GM12878 (cell line): Measurements from ENCODE around the gene MYMK. TPM values are rescaled to one million over a fixed set of nuclear protein-coding genes. Genes with fewer than 3 reads are reported as not detected.

Source experiments
- ATAC-seq: fragments of 200-7000 bp; cut with Tn5 transposase; 3 replicates; pipeline ENCODE4 v1.9.1; 2020; ENCODE audit warnings: mild to moderate bottlenecking, moderate library complexity
- BruUV-seq: library from RNA; stranded (reverse); fragments of 400-500 nt; replicated peaks from 2 replicates; lab custom pipeline; 2021; lab: Mats Ljungman, UMichigan
- CTCF ChIA-PET: fragments of 300-600 bp; sonication (Branson Sonifier 250); formaldehyde crosslinking; extraction: SDS; loops from one replicate; lab custom pipeline; 2021; ENCODE audit warnings: inconsistent platforms; lab: Yijun Ruan, JAX
- POLR2A ChIA-PET: fragments of 350-600 bp; formaldehyde crosslinking; extraction: SDS; loops from one replicate; lab custom pipeline; 2021; ENCODE audit warnings: inconsistent platforms; lab: Charles Lee
- RAD21 ChIA-PET: fragments of 300-600 bp; sonication (Branson Sonifier 250); formaldehyde crosslinking; loops from one replicate; lab custom pipeline; 2023; ENCODE audit warnings: antibody characterized with exemption; ENCODE audit not compliant: unreplicated experiment; lab: Charles Lee
- SMC1A ChIA-PET: fragments of 300-600 bp; sonication (Branson Sonifier 250); formaldehyde crosslinking; loops from one replicate; lab custom pipeline; 2023; ENCODE audit not compliant: unreplicated experiment, uncharacterized antibody; lab: Charles Lee
- DNase-seq: peaks from one replicate; pipeline ENCODE4 v3.0.0-alpha.2; 2011; ENCODE audit warnings: low read depth, low spot score
- FAIRE-seq: peaks from 3 replicates; lab custom pipeline; 2011; peaks lifted over from hg19 to GRCh38; lab: Jason Lieb, UNC
- H2AFZ ChIP-seq: 2 replicates; pipeline ENCODE4 v1.6.0; 2011; ENCODE audit warnings: low read depth, low read length, control low read depth; ENCODE audit not compliant: control insufficient read depth
- H3K27ac ChIP-seq: 2 replicates; pipeline ENCODE4 v1.5.1; 2011; ENCODE audit warnings: control low read depth; ENCODE audit not compliant: control insufficient read depth, insufficient read depth
- H3K27me3 ChIP-seq, 2 experiments: replicated peaks in 1 of 2; 2 replicates each; pipeline versions ENCODE4 v1.6.0 to v1.6.1; 2011; ENCODE audit warnings: low read length in 1 of 2; ENCODE audit not compliant: control insufficient read depth in 2 of 2, insufficient read depth in 2 of 2
- H3K36me3 ChIP-seq, 2 experiments: 2 replicates each; pipeline ENCODE4 v1.5.1; 2011; ENCODE audit warnings: low read length in 1 of 2; ENCODE audit not compliant: control insufficient read depth in 2 of 2, insufficient read depth in 2 of 2
- H3K4me1 ChIP-seq: 2 replicates; pipeline ENCODE4 v1.6.1; 2011; ENCODE audit warnings: mild to moderate bottlenecking, low read length, moderate library complexity, mixed read lengths; ENCODE audit not compliant: control insufficient read depth, insufficient read depth
- H3K4me2 ChIP-seq: 2 replicates; pipeline ENCODE4 v1.6.0; 2011; ENCODE audit warnings: control low read depth; ENCODE audit not compliant: control insufficient read depth, insufficient read depth
- H3K4me3 ChIP-seq: fragments of 200-600 bp; sonication (generic); 2 replicates; pipeline ENCODE4 v1.5.1; 2016
- H3K79me2 ChIP-seq: 2 replicates; pipeline ENCODE4 v1.6.0; 2011; ENCODE audit warnings: low read length; ENCODE audit not compliant: control insufficient read depth, insufficient read depth
- H3K9ac ChIP-seq: 2 replicates; pipeline ENCODE4 v1.8.0; 2011; ENCODE audit warnings: low read length, control low read depth, mixed read lengths; ENCODE audit not compliant: control insufficient read depth, insufficient read depth
- H3K9me3 ChIP-seq: replicated peaks from 3 replicates; pipeline ENCODE4 v1.5.1; 2011; ENCODE audit warnings: mild to moderate bottlenecking, low read length; ENCODE audit not compliant: control insufficient read depth, insufficient read depth
- H4K20me1 ChIP-seq: 2 replicates; pipeline ENCODE4 v1.6.0; 2011; ENCODE audit not compliant: control insufficient read depth, insufficient read depth
- E2F8 ChIP-seq: fragments of 450-650 bp; IDR thresholded peaks from 2 replicates; pipeline ENCODE4 v1.6.1; 2018; ENCODE audit warnings: mild to moderate bottlenecking, low read depth, moderate library complexity; ENCODE audit not compliant: partially characterized antibody
- NRF1 ChIP-seq: conservative IDR thresholded peaks from 2 replicates; pipeline ENCODE4 v1.6.1; 2011; ENCODE audit warnings: mild to moderate bottlenecking, low read depth, low read length, improper control_type of control experiment
- PAX5 ChIP-seq: IDR thresholded peaks from 2 replicates; pipeline ENCODE4 v1.6.1; 2011; ENCODE audit warnings: low read depth, low read length, borderline replicate concordance
- RAD51 ChIP-seq: fragments of 450-650 bp; IDR thresholded peaks from 2 replicates; pipeline ENCODE4 v1.6.1; 2016; ENCODE audit warnings: moderate library complexity, mild to moderate bottlenecking, inconsistent platforms
- SMARCA5 ChIP-seq: fragments of 450-650 bp; IDR thresholded peaks from 2 replicates; pipeline ENCODE4 v1.6.1; 2017; ENCODE audit warnings: mild to moderate bottlenecking
- SPI1 ChIP-seq: IDR thresholded peaks from 2 replicates; pipeline ENCODE4 v1.6.1; 2011; ENCODE audit warnings: low read depth, mild to moderate bottlenecking, low read length, moderate library complexity, borderline replicate concordance; ENCODE audit not compliant: insufficient read depth
- ZBTB33 ChIP-seq: fragments of 450-650 bp; IDR thresholded peaks from 2 replicates; pipeline ENCODE4 v1.6.1; 2017; ENCODE audit warnings: mild to moderate bottlenecking
- ZNF384 ChIP-seq: IDR thresholded peaks from 2 replicates; pipeline ENCODE4 v1.6.1; 2012; ENCODE audit warnings: low read depth, mild to moderate bottlenecking, low read length, improper control_type of control experiment, borderline replicate concordance
- WGBS: methylation state at CpG from one replicate; pipeline ENCODE4 v1.1.6; 2016; ENCODE audit warnings: low lambda C conversion rate; ENCODE audit not compliant: insufficient replicate concordance, insufficient coverage; ENCODE audit errors: missing lambda C conversion rate; 5-methylcytosine and 5-hydroxymethylcytosine counted together
- in situ Hi-C: fragments of 300-500 bp; cut with MboI; formaldehyde crosslinking; loops from 9 replicates; pipeline ENCODE4 v1.14.3; 2018; ENCODE audit warnings: mixed read lengths
- intact Hi-C: fragments of 100-400 bp; cut with micrococcal nuclease; formaldehyde crosslinking; loops from one replicate; pipeline ENCODE4 v1.14.2; 2022; ENCODE audit not compliant: unreplicated experiment
- polyA plus RNA-seq, 11 experiments: library from polyadenylated mRNA; depleted of rRNA in 4 of 11; unstranded in 6 of 11; stranded (reverse) in 5 of 11; fragments of >200 nt; fragmentation: Nextera tagmentation in 4 of 11; fragmentation: Illumina TruSeq in 1 of 11; extraction: Ambion mirVana in 4 of 11; extraction: Trizol in 1 of 11; gene quantifications; 1 replicate in 1 of 11; 2 replicates in 10 of 11; pipeline versions ENCODE4 v1.2.1 to v1.2.3, GENCODE V29; 2011 to 2016; ENCODE audit warnings: inconsistent platforms in 2 of 11, missing spikeins in 2 of 11, low read depth in 1 of 11
- total RNA-seq, 4 experiments: library from RNA; depleted of rRNA in 3 of 4; stranded (reverse); fragments of >200 nt in 3 of 4; fragmentation: Illumina TruSeq in 1 of 4; extraction: Trizol in 1 of 4; gene quantifications; 2 replicates each; pipeline versions ENCODE4 v1.2.1 to v1.2.3, GENCODE V29; 2013 to 2021

MYMK gene
- total and polyA plus RNA-seq, 10 of the 15 experiments (the other 5 are each of a cell fraction or from before 2014, with no cell fraction given) = not detected

GRCh38 chr9:133538176-133538575 lies 13.4 kb upstream of the MYMK start:
- CTCF ChIA-PET = interaction anchor here (0.5 kb wide), 1 partner anchor 350 kb away, joined by 3 read pairs; no protein-coding TSS in a partner anchor

GRCh38 chr9:133537257-133537656 lies 12.5 kb upstream of the MYMK start:
- Histone ChIP-seq H4K20me1 (no peaks in the 10 kb centered on the region), H3K9me3 (no peaks in the 10 kb centered on the region), H3K79me2 (no peaks in the 10 kb centered on the region), H3K36me3 (no peaks in the 10 kb centered on the region), H3K27ac (no peak overlapping the region), H3K9ac (no peak overlapping the region), H3K4me3 (no peak overlapping the region), H3K4me2 (no peak overlapping the region), H2AFZ (no peak overlapping the region), H3K27me3 (peaks cover 8% of the 10 kb centered on the region in 2 experiments; a peak in 2 of 4 replicates), H3K4me1 (no peaks in the 10 kb centered on the region; the same call in 1 of the 2 replicates)
- no peak for FAIRE-seq
- CTCF ChIA-PET = no interaction called here
- POLR2A ChIA-PET = no interaction called here
- DNase-seq = no peak
- ATAC-seq = no peak
- in situ Hi-C loops (loop anchor here (5.0 to 25.0 kb wide), 2 partner anchors 475 to 560 kb away; no protein-coding TSS in a partner anchor), intact Hi-C loops (no loop called here)
- RAD21 ChIA-PET = no interaction called here
- BruUV-seq = no TSS peak
- SMC1A ChIA-PET = no interaction called here
- 53% methylated on average over 16 of the region's 16 CpGs for WGBS
- TF ChIP-seq SMARCA5 (no peak), PAX5 (no peak), RAD51 (no peak), NRF1 (no peak), ZNF384 (no peak), ZBTB33 (no peak), E2F8 (no peak)

More at GRCh38 chr9:133538176-133538575, 13.4 kb upstream of the MYMK start:
- no peak overlapping the region for H3K27ac ChIP-seq
- H3K4me3 ChIP-seq = no peak overlapping the region
- H4K20me1 ChIP-seq = no peaks in the 10 kb centered on the region
- H3K79me2 ChIP-seq = no peaks in the 10 kb centered on the region
- intact Hi-C loops = no loop called here
- ATAC-seq (no peak), FAIRE-seq (no peak), DNase-seq (no peak)
- RAD21 ChIA-PET = no interaction called here
- no peak overlapping the region for H2AFZ ChIP-seq
- TF ChIP-seq SPI1 = no peak
- no peaks in the 10 kb centered on the region for H3K9me3 ChIP-seq
- WGBS = 37% methylated on average over 14 of the region's 14 CpGs
- SMC1A ChIA-PET = no interaction called here
- peaks cover 5 to 7% of the 10 kb centered on the region in 2 experiments; a peak in 2 of 4 replicates for H3K27me3 ChIP-seq
- no peaks in the 10 kb centered on the region for H3K36me3 ChIP-seq
- POLR2A ChIA-PET = no interaction called here
- in situ Hi-C loops = loop anchor here (5.0 to 25.0 kb wide), 2 partner anchors 474 to 559 kb away; no protein-coding TSS in a partner anchor
- no peak overlapping the region for H3K9ac ChIP-seq
- no peaks in the 10 kb centered on the region; the same call in 1 of the 2 replicates for H3K4me1 ChIP-seq
- no TSS peak for BruUV-seq
- no peak overlapping the region for H3K4me2 ChIP-seq
